IMR-90 (cell line): ENCODE results near the gene TRAF1. TPM values are rescaled to one million over a fixed set of nuclear protein-coding genes. Genes with fewer than 3 reads are reported as not detected.

Experiments used
- ATAC-seq: fragments of 200-7000 bp; cut with Tn5 transposase; 2 replicates; pipeline ENCODE4 v1.9.1; 2020; ENCODE audit warnings: low read depth, mild to moderate bottlenecking, moderate library complexity
- BruUV-seq: library from RNA; stranded (reverse); fragments of 400-500 nt; replicated peaks from 2 replicates; lab custom pipeline; 2021; lab: Mats Ljungman, UMichigan
- CTCF ChIA-PET: fragments of 300-600 bp; formaldehyde crosslinking; extraction: SDS; loops from one replicate; lab custom pipeline; 2021; ENCODE audit warnings: antibody characterized with exemption; lab: Yijun Ruan, JAX
- POLR2A ChIA-PET: fragments of 300-600 bp; sonication (Branson Sonifier 250); formaldehyde crosslinking; loops from one replicate; lab custom pipeline; 2022; ENCODE audit warnings: antibody characterized with exemption; ENCODE audit not compliant: unreplicated experiment; lab: Charles Lee
- DNase-seq: peaks from one replicate; pipeline ENCODE4 v3.0.0; 2013
- H2AFZ ChIP-seq: replicated peaks from 2 replicates; pipeline ENCODE3; 2013; ENCODE audit warnings: low read length, mild to moderate bottlenecking; ENCODE audit not compliant: poor library complexity
- H2AK5ac ChIP-seq: 2 replicates; pipeline ENCODE4 v1.6.1; 2013; ENCODE audit warnings: low read depth, low read length, inconsistent platforms
- H2AK9ac ChIP-seq: replicated peaks from 2 replicates; pipeline ENCODE3; 2013; ENCODE audit warnings: mild to moderate bottlenecking, low read depth, low read length, moderate library complexity; ENCODE audit not compliant: poor library complexity
- H2BK120ac ChIP-seq: 2 replicates; pipeline ENCODE4 v1.6.1; 2013; ENCODE audit warnings: low read depth, low read length, inconsistent platforms
- H2BK15ac ChIP-seq: 3 replicates; pipeline ENCODE4 v1.6.1; 2013; ENCODE audit warnings: low read depth, low read length, inconsistent platforms
- H2BK20ac ChIP-seq: 2 replicates; pipeline ENCODE4 v1.6.1; 2013; ENCODE audit warnings: low read depth, mild to moderate bottlenecking, inconsistent platforms, low read length, moderate library complexity
- H2BK5ac ChIP-seq: 2 replicates; pipeline ENCODE4 v1.6.1; 2013; ENCODE audit warnings: mild to moderate bottlenecking, low read depth, low read length, inconsistent platforms; ENCODE audit not compliant: poor library complexity, severe bottlenecking
- H3K14ac ChIP-seq: replicated peaks from 2 replicates; pipeline ENCODE4 v1.6.1; 2013; ENCODE audit warnings: low read depth, low read length, inconsistent platforms
- H3K18ac ChIP-seq: 2 replicates; pipeline ENCODE4 v1.6.1; 2013; ENCODE audit warnings: low read depth, low read length, control low read depth
- H3K23ac ChIP-seq: 2 replicates; pipeline ENCODE4 v1.6.1; 2013; ENCODE audit warnings: low read depth, low read length, inconsistent platforms
- H3K27ac ChIP-seq: 2 replicates; pipeline ENCODE4 v1.5.1; 2013; ENCODE audit warnings: mild to moderate bottlenecking, control low read depth, low read length; ENCODE audit not compliant: insufficient read depth
- H3K27me3 ChIP-seq: 2 replicates; pipeline ENCODE4 v1.6.1; 2013; ENCODE audit warnings: low read length; ENCODE audit not compliant: control insufficient read depth, insufficient read depth
- H3K36me3 ChIP-seq: 2 replicates; pipeline ENCODE4 v1.6.1; 2013; ENCODE audit warnings: low read length, mixed read lengths; ENCODE audit not compliant: control insufficient read depth, insufficient read depth
- H3K4ac ChIP-seq: 2 replicates; pipeline ENCODE4 v1.6.1; 2013; ENCODE audit warnings: low read depth, low read length, inconsistent platforms
- H3K4me1 ChIP-seq: 2 replicates; pipeline ENCODE4 v1.6.1; 2013; ENCODE audit warnings: low read length, mixed read lengths; ENCODE audit not compliant: control insufficient read depth, insufficient read depth
- H3K4me2 ChIP-seq: 2 replicates; pipeline ENCODE4 v1.6.1; 2013; ENCODE audit warnings: low read depth, mild to moderate bottlenecking, control low read depth, low read length, moderate library complexity
- H3K4me3 ChIP-seq: 2 replicates; pipeline ENCODE4 v1.5.1; 2013; ENCODE audit warnings: low read depth, mild to moderate bottlenecking, control low read depth, low read length, moderate library complexity; ENCODE audit not compliant: insufficient read depth
- H3K56ac ChIP-seq: 2 replicates; pipeline ENCODE4 v1.6.1; 2013; ENCODE audit warnings: low read length, inconsistent platforms; ENCODE audit not compliant: insufficient read depth; ENCODE audit errors: extremely low read depth
- H3K79me1 ChIP-seq, 2 experiments: 2 replicates each; pipeline ENCODE4 v1.6.1; 2013; ENCODE audit warnings: low read length in 2 of 2, inconsistent platforms in 1 of 2, low read depth in 1 of 2
- H3K9ac ChIP-seq: 2 replicates; pipeline ENCODE4 v1.6.1; 2013; ENCODE audit warnings: low read depth, low read length, control low read depth
- H3K9me1 ChIP-seq: 2 replicates; pipeline ENCODE4 v1.6.1; 2013; ENCODE audit warnings: low read length, inconsistent platforms; ENCODE audit not compliant: insufficient read depth
- H3K9me3 ChIP-seq: 2 replicates; pipeline ENCODE4 v1.6.1; 2013; ENCODE audit warnings: low read length; ENCODE audit not compliant: control insufficient read depth, insufficient read depth
- H4K20me1 ChIP-seq: 2 replicates; pipeline ENCODE4 v1.6.1; 2013; ENCODE audit warnings: low read length, inconsistent platforms; ENCODE audit not compliant: insufficient read depth
- H4K5ac ChIP-seq: 2 replicates; pipeline ENCODE4 v1.6.1; 2013; ENCODE audit warnings: mild to moderate bottlenecking, low read depth, low read length, control low read depth
- H4K8ac ChIP-seq, 2 experiments: 2 replicates each; pipeline ENCODE4 v1.6.1; 2013; ENCODE audit warnings: low read depth in 2 of 2, low read length in 2 of 2, control low read depth in 1 of 2, inconsistent platforms in 1 of 2
- H4K91ac ChIP-seq: 2 replicates; pipeline ENCODE4 v1.6.1; 2013; ENCODE audit warnings: low read depth, low read length, inconsistent platforms; ENCODE audit not compliant: insufficient read depth
- BHLHE40 ChIP-seq: fragments of 150-350 bp; IDR thresholded peaks from 2 replicates; pipeline ENCODE4 v1.6.1; 2016; ENCODE audit warnings: mild to moderate bottlenecking, low read depth, low read length
- CEBPB ChIP-seq: IDR thresholded peaks from 2 replicates; pipeline ENCODE4 v1.6.1; 2012; ENCODE audit warnings: low read depth, low read length, improper control_type of control experiment
- CHD1 ChIP-seq: IDR thresholded peaks from 2 replicates; pipeline ENCODE4 v1.6.1; 2012; ENCODE audit warnings: low read depth, low read length, improper control_type of control experiment
- FOS ChIP-seq: fragments of 150-350 bp; IDR thresholded peaks from 2 replicates; pipeline ENCODE4 v1.6.1; 2016; ENCODE audit warnings: low read depth, low read length
- MAFK ChIP-seq: IDR thresholded peaks from 2 replicates; pipeline ENCODE4 v1.6.1; 2012; ENCODE audit warnings: low read depth, low read length, improper control_type of control experiment
- MAZ ChIP-seq: IDR thresholded peaks from 2 replicates; pipeline ENCODE4 v1.6.1; 2012; ENCODE audit warnings: low read depth, mild to moderate bottlenecking, low read length, improper control_type of control experiment, moderate library complexity, borderline replicate concordance
- NFE2L2 ChIP-seq: fragments of 150-350 bp; IDR thresholded peaks from 2 replicates; pipeline ENCODE4 v1.6.1; 2016; ENCODE audit warnings: low read depth, mild to moderate bottlenecking, low read length
- RAD21 ChIP-seq: IDR thresholded peaks from 2 replicates; pipeline ENCODE4 v1.6.1; 2012; ENCODE audit warnings: low read length, improper control_type of control experiment
- RCOR1 ChIP-seq: IDR thresholded peaks from 2 replicates; pipeline ENCODE4 v1.6.1; 2012; ENCODE audit warnings: mild to moderate bottlenecking, low read length, improper control_type of control experiment; ENCODE audit not compliant: insufficient replicate concordance
- SMC3 ChIP-seq: fragments of 150-350 bp; IDR thresholded peaks from 2 replicates; pipeline ENCODE4 v1.6.1; 2016; ENCODE audit warnings: low read depth, mild to moderate bottlenecking, antibody characterized with exemption, low read length, moderate library complexity
- WGBS, 2 experiments: methylation state at CpG; one replicate each; pipeline versions ENCODE4 v1.1.5 to v1.1.7; 2013; ENCODE audit warnings: missing lambda C conversion rate in 2 of 2; ENCODE audit not compliant: insufficient read length in 1 of 2; ENCODE audit errors: extremely low coverage in 2 of 2; 5-methylcytosine and 5-hydroxymethylcytosine counted together
- dilution Hi-C: fragments of 300-500 bp; cut with HindIII; formaldehyde crosslinking; loops from one replicate; pipeline ENCODE4 v1.14.3; 2018; ENCODE audit warnings: low sequenced_read_pairs; ENCODE audit not compliant: unreplicated experiment
- in situ Hi-C: fragments of 300-500 bp; cut with MboI; formaldehyde crosslinking; loops from 3 replicates; pipeline ENCODE4 v1.14.3; 2019; ENCODE audit warnings: low sequenced_read_pairs, inconsistent platforms, mixed read lengths
- intact Hi-C: fragments of 100-400 bp; cut with micrococcal nuclease; formaldehyde crosslinking; loops from 2 replicates; pipeline ENCODE4 v1.10.0; 2022
- polyA plus RNA-seq, 3 experiments: library from polyadenylated mRNA; depleted of rRNA; stranded (reverse); fragments of >200 nt; gene quantifications; 2 replicates each; pipeline ENCODE4 v1.2.3, GENCODE V29; 2012; ENCODE audit warnings: low replicate concordance in 1 of 3
- total RNA-seq: library from RNA; depleted of rRNA; stranded (reverse); fragments of >200 nt; gene quantifications from 2 replicates; pipeline ENCODE4 v1.2.3, GENCODE V29; 2012
- TF ChIP-seq, protein P1 (sequence below): fragments of 150-350 bp; IDR thresholded peaks from 2 replicates; pipeline ENCODE4 v1.6.1; 2017; ENCODE audit warnings: mild to moderate bottlenecking, antibody characterized with exemption, low read length, low read depth
- TF ChIP-seq, protein P2 (sequence below): conservative IDR thresholded peaks from 2 replicates; pipeline ENCODE4 v1.5.1; 2012; ENCODE audit warnings: mild to moderate bottlenecking, low read depth, low read length, improper control_type of control experiment

TRAF1 gene
- total and polyA plus RNA-seq, 2 of the 4 experiments (the other 2 are of a cell fraction), result 3.9 to 4.1 TPM

DNA sequence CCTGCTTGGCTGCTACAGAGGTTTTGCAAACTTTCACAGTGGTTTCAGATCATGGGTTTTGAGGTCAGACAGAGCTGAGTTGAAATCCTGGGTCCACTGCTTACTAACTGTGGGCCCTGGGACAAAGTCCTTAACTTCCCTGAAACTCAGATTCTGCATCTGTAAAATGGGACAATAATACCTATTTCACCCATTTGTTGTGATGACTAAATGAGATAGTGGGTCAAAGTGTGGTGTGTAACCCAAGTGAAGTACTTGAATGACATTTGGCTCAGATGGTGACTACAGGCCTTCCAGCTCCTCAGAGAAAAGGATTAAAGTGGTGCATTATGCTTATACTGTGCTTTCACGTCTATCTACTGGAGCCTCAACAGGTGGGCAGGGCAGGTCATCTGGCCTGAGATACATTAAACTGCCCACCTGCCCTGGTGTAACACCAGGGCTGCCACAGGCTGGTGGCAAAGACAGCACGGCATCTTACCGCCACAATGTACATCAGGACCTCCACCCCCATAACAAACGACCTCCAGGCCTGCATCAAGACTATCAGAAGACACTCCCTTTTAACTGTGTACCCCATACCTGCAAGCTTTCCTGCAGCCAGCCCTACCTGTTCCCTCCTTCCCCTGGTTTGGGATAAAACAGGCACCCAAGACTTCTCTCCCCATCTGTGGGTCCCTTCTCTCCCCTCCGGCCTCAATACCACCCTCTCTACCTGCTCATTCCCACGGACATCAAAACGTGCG is 846 bp upstream of the TRAF1 start:
- H3K9ac ChIP-seq, result no peak overlapping the region
- no peak overlapping the region for H4K8ac ChIP-seq
- no peak overlapping the region for H3K14ac ChIP-seq
- H4K5ac ChIP-seq, result no peak overlapping the region
- DNase-seq, result no peak
- peak overlapping the region; percentile 92 for H2BK120ac ChIP-seq
- H3K56ac ChIP-seq, result no peak overlapping the region
- H3K79me1 ChIP-seq, result peaks cover 0 to 38% of the 10 kb centered on the region in 2 experiments; a peak in 2 of 4 replicates
- H3K4ac ChIP-seq, result no peak overlapping the region; the same call in 1 of the 2 replicates
- ATAC-seq, result no peak
- ChIA-PET CTCF (no interaction called here), POLR2A (no interaction called here)
- in situ Hi-C loops, result no loop called here
- no peak overlapping the region for H2AFZ ChIP-seq
- H2BK15ac ChIP-seq, result no peak overlapping the region; the same call in 2 of the 3 replicates
- no peak overlapping the region for H2BK5ac ChIP-seq
- H3K4me1 ChIP-seq, result peaks cover 23% of the 10 kb centered on the region
- H3K9me1 ChIP-seq, result peaks cover 38% of the 10 kb centered on the region
- no peak overlapping the region; the same call in 1 of the 2 replicates for H4K91ac ChIP-seq
- 67% methylated on average over 1 of the region's 8 CpGs; no CpG with 5 or more reads in 1 of the 2 experiments for WGBS, 2 experiments
- no peaks in the 10 kb centered on the region for H3K36me3 ChIP-seq
- 0 out of 2 replicates have a peak overlapping the region, but pooled peaks have one; percentile 74 for H2BK20ac ChIP-seq
- H3K4me2 ChIP-seq, result no peak overlapping the region
- H3K27ac ChIP-seq, result no peak overlapping the region
- H3K18ac ChIP-seq, result no peak overlapping the region
- no peaks in the 10 kb centered on the region for H3K27me3 ChIP-seq
- H3K9me3 ChIP-seq, result no peaks in the 10 kb centered on the region
- H2AK9ac ChIP-seq, result peak overlapping the region; percentile 83
- H4K20me1 ChIP-seq, result no peaks in the 10 kb centered on the region
- intact Hi-C loops, result no loop called here
- BruUV-seq, result no TSS peak
- H3K23ac ChIP-seq, result peak overlapping the region; percentile 29; the same call in 1 of the 2 replicates
- no peak overlapping the region for H3K4me3 ChIP-seq
- no peak for TF ChIP-seq CHD1
- TF ChIP-seq, protein P1, sequence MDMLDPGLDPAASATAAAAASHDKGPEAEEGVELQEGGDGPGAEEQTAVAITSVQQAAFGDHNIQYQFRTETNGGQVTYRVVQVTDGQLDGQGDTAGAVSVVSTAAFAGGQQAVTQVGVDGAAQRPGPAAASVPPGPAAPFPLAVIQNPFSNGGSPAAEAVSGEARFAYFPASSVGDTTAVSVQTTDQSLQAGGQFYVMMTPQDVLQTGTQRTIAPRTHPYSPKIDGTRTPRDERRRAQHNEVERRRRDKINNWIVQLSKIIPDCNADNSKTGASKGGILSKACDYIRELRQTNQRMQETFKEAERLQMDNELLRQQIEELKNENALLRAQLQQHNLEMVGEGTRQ, result no peak
- no peak for TF ChIP-seq CEBPB
- no peak for TF ChIP-seq BHLHE40
- no peak for TF ChIP-seq SMC3
- TF ChIP-seq MAFK, result no peak
- TF ChIP-seq RAD21, result no peak
- TF ChIP-seq NFE2L2, result no peak
- TF ChIP-seq, protein P2, sequence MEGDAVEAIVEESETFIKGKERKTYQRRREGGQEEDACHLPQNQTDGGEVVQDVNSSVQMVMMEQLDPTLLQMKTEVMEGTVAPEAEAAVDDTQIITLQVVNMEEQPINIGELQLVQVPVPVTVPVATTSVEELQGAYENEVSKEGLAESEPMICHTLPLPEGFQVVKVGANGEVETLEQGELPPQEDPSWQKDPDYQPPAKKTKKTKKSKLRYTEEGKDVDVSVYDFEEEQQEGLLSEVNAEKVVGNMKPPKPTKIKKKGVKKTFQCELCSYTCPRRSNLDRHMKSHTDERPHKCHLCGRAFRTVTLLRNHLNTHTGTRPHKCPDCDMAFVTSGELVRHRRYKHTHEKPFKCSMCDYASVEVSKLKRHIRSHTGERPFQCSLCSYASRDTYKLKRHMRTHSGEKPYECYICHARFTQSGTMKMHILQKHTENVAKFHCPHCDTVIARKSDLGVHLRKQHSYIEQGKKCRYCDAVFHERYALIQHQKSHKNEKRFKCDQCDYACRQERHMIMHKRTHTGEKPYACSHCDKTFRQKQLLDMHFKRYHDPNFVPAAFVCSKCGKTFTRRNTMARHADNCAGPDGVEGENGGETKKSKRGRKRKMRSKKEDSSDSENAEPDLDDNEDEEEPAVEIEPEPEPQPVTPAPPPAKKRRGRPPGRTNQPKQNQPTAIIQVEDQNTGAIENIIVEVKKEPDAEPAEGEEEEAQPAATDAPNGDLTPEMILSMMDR, result no peak
- no peak for TF ChIP-seq MAZ
- TF ChIP-seq RCOR1, result no peak
- TF ChIP-seq FOS, result no peak
- H2AK5ac ChIP-seq, result peak overlapping the region; percentile 35
- dilution Hi-C loops, result no loop called here
